ENCODE results near the gene CTNNA3.
"Not testable (repeated sequence)": the region's sequence is repeated elsewhere in the genome, so short reads cannot be mapped to it uniquely, and the experiment has no call there.

CTNNA3 gene

DNA sequence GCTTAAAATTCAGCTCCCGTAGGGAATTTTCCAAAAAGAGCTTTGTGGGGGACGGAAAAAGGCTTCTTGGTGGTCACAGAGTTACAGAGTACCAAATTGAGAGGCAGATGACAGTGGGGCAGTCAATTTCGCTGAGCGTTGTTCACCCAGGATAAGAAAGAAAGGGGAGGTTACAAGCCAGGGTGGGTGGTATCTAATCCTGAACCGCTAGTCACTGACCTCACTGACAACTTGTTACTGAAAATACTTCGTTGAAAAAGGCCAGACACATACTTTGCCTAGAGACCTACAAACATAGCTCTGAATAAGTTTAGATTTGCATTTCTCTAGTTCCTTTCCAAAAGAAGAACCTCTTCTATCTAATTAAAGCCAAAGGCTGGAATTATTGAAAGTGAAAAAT is at the start of gene CTNNA3:
Gene CTNNA3 (minus strand): TSS at position 167 of the 400 bp plus-strand sequence.
- DNase-seq: no peak

DNA sequence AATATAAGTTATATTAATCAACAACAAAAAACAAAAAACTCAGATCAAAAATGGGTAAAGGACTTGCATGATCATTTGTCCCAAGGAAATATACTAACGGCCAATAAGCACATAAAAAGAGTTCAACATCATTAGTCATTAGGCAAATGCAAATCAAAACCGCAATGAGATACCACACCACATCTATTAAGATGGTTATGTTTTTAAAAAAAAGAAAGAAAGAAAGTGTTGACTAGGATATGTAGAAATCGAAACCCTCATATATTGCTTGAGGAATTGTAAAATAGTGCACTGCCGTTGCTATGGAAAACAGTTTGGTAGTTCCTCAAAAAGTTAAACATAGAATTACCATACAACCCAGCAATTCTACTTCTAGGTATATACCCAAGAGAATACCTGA is 39.4 kb upstream of the CTNNA3 start:
- DNase-seq: no peak

DNA sequence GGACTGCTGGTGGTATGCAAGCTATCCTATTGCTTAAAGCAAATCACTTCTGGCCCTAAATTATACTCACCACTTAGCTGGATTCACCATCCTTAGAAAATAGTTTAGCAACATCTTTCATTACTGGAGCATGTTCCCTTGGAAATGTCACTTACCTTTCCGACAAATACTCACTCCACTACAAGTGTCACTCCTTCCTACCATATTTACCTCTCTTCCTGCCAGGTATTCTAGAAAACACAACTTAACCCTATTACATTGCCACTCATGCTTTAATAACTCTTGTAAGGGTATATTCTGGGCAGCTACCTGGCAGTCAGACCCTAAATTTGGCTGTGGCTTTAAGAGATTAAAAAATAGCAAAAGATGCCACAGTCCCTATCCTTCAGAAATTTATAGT is 37.5 kb upstream of the CTNNA3 start:
- DNase-seq: no peak

DNA sequence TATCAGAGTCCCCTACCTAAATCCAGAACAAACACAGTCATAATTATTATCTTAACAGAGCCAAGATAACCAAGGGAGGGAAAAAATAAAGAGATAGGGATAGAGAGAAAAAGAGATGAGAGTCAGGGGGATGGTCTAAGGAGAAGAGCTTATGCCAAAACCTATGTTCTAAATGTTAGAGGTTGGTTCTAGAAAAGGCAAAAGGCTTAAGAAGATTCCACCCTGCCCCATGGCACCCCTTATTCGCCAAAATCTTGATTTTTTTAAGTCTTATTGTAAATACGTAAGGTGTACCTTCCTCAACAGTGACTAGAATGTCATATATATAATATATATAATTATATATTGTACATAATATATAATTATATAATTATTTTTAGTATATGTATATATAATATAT is 29.6 kb upstream of the CTNNA3 start:
- no peak for DNase-seq

DNA sequence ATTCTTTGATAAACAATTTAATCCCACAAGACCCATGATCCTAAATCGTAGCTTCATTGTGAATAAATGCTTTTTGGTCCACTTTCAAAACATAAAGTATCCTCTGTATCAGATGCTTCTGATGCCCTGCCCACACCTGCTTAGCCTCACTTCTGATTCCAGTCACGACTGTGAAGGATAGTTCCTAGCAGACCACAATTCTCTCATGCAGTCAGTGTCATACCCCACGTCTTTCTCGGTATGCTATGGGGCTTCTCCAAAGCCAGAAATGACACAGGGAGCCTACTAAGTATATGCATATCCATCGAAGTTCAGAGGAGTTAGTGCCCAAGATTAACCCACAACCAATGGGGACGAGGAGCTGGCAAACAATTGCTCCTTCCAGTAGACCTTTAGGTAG is 27.6 kb upstream of the CTNNA3 start:
- DNase-seq: no peak

DNA sequence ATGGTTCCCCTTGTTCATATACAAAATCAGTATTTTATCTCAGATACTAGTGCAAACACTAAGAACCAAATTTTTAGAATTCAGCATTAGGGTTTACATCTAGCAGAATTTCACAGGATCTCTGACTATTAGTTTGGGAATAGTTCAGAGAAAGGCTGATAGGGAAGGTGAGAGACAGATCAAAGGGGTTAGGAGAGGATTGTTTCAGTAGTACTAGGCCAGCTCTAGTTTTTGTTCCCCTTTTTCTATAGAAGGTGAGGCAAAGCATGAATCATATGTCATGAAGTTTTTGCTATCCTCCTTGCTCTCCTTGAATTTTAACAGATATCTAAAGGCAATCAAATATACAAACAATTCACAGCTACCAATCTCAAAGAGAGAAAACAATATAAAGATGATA is 26.1 kb upstream of the CTNNA3 start:
- DNase-seq: no peak

DNA sequence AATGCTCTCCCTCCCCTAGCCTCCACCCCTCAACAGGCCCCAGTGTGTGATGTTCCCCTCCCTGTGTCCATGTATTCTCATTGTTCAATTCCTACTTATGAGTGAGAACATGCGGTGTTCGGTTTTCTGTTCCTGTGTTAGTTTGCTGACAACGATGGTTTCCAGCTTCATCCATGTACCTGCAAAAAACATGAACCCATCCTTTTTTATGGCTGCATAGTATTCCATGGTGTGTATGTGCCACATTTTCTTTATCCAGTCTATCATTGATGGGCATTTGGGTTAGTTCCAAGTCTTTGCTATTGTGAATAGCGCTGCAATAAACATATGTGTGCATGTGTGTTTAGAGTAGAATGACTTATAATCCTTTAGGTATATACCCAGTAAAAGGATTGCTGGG is 20.5 kb upstream of the CTNNA3 start:
- DNase-seq: not testable (repeated sequence)

DNA sequence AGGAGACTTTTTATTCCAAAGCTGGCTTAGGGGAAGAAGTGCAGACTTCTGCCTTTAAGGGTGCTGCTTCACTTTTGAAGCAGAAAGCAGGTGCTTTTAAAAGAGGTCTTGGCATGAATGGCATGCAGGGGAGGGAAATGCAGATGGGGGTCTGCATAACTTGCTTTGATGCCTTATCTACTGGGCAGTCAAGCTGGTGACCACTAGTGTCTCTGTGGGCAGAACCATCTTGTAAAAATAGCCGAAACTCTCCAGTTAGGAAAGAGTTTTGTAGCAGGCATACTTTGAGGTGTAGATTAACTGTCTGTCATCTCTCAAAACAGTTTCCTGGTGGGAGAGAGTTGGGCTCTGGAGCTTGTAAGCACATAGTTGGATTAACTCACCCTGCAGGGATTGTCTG is 9.9 kb upstream of the CTNNA3 start:
- no peak for DNase-seq

DNA sequence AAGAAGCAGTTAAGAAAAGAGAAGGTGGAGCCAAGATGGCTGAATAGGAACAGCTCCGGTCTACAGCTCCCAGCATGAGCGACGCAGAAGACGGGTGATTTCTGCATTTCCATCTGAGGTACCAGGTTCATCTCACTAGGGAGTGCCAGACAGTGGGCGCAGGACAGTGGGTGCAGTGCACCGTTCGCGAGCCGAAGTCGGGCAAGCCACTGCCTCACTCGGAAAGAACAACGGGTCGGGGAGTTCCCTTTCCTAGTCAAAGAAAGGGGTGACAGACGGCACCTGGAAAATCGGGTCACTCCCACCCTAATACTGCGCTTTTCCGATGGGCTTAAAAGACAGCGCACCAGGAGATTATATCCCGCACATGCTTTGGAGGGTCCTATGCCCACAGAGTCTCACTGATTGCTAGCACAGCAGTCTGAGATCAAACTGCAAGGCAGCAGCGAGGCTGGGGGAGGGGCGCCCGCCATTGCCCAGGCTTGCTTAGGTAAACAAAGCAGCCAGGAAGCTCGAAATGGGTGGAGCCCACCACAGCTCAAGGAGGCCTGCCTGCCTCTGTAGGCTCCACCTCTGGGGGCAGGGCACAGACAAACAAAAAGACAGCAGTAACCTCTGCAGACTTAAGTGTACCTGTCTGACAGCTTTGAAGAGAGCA is 3.7 kb upstream of the CTNNA3 start:
- not testable (repeated sequence) for DNase-seq

DNA sequence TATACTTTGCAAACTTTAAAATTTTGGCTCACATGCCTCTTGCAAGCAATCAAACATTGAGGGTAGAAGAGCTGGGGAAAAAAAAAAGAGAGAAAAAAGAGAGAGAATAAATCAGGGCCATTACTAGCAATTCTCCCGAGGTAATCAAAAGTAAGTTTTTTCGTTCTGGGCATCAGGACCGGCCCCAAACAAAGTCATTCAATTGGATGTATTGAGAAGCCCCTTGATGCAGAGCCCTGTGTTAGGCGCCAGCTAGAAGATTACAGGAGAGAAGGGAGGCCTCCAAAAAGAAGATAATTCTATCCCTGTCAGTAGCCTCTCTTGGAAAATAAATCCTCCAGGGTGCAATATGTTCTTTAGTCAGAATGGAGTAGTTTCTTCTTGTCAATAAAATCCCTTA is 2.2 kb upstream of the CTNNA3 start:
- DNase-seq: no peak

DNA sequence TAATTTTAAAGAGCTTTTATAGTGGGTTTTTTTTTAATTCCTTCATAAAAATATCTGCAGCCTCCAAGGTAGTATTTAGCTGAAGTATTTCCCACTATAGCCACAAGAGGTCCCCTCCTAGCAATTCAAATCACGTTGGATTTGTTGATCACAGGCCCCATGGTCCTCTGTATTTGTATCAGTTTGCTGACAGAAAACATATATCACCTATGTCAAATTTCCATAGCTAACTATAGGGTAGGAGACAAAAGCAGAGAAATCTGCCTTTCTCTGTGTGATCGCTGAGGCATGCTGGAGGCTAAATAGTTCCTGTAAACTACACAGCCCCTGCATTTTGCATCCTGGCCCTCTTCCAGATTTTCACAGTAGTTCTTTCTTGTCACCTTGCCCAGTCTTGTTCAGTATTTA is 1.7 kb upstream of the CTNNA3 start:
- DNase-seq: no peak

DNA sequence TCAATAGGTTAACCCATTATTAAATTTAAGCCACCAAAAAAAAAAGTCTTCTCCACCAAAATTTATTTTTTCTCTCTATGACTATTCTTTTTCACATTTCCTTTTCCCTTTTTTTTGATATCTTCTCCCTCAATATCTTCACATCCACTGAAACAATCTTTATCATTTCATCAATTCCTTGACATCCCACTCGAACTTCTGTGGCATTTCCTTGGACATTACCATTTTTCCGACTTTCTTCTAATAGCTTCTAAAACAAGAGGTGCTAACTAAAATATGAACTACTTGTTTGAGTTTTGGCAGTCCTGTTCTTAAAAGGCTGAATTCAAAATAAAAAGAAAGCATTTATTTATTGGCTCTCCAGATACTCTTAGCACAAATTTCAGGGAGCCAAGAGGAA is 684 bp upstream of the CTNNA3 start:
- DNase-seq: no peak

DNA sequence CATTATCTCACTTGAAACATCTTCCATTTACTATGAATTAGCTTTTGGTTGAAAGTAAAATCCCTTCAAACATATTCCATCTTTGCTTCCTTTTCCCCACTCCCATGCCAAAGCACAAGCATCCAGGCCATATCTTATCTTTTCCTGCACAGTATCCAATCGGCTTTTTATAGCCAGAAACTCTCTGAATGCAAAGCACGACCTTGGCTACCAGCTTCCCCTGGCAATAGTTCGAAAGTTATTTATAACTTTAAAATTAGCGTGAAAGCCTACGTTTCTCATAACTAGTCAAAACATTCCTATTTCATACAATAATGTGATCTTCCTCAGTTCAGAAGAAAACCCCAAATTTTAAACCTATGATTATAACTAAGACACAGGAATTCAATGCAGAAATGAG is 440 bp downstream of the CTNNA3 start:
- no peak for DNase-seq

DNA sequence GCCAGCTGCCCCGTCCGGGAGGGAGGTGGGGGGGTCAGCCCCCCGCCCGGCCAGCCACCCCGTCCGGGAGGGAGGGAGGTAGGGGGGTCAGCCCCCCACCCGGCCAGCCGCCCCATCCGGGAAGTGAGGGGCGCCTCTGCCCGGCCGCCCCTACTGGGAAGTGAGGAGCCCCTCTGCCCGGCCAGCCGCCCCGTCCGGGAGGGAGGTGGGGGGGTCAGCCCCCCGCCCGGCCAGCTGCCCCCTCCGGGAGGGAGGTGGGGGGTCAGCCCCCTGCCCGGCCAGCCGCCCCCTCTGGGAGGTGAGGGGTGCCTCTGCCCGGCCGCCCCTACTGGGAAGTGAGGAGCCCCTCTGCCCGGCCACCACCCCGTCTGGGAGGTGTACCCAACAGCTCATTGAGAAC is 4.1 kb downstream of the CTNNA3 start:
- DNase-seq: not testable (repeated sequence)

DNA sequence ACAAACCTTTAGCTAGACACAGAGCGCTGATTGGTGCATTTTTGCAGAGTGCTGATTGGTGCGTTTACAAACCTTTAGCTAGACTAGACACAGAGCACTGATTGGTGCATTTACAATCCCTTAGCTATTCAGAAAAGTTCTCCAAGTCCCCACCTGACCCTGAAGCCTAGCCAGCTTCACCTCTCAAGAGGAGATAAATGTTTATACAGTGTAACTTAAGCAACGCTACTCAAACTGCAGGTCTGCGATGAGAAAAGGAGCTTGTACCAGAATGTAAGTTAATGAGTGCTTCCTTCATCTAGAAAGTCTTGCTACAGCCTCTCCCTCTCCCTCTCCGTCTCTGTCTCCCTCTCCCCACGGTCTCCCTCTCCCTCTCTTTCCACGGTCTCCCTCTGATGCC is 5.5 kb downstream of the CTNNA3 start:
- not testable (repeated sequence) for DNase-seq

DNA sequence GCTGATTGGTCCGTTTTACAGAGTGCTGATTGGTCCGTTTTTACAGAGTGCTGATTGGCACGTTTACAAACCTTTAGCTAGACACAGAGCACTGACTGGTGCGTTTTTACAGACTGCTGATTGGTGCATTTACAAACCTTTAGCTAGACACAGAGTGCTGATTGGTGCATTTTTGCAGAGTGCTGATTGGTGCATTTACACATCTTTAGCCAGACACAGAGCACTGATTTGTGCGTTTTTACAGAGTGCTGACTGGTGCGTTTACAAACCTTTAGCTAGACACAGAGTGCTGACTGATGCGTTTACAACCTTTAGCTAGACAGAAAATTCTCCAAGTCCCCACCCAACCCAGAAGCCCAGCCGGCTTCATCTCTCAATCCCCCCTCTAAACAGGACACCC is 11.9 kb downstream of the CTNNA3 start:
- not testable (repeated sequence) for DNase-seq

DNA sequence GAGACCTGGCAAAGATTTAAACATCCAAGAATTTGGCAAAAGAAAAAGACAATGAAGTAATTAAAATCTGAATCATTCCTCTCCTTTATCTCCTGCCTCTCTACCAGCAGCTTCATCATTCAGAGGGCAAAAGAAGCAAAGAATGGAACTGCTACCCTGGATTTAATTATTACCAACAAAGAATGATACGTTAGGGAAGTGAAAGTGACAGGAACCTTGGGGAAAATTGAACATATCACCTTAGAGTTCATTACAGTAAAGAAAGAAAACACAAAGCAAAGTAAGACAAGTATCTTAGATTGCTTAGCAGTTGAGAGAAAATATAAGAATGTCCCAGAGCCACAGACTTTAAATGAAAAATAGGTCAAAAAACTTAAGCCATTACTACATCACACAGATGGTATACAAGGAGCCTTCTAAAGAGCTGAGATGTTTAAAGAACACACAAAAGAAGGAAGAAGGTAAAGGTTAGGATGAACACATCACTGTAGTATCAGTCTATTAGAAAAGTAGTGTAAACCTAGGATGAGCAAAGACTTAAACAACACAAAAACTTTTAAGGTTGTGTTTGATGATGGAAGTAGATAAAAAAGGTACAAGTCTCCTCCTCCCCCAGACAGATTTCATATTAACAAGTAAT is 17.5 kb downstream of the CTNNA3 start:
- no peak for DNase-seq

DNA sequence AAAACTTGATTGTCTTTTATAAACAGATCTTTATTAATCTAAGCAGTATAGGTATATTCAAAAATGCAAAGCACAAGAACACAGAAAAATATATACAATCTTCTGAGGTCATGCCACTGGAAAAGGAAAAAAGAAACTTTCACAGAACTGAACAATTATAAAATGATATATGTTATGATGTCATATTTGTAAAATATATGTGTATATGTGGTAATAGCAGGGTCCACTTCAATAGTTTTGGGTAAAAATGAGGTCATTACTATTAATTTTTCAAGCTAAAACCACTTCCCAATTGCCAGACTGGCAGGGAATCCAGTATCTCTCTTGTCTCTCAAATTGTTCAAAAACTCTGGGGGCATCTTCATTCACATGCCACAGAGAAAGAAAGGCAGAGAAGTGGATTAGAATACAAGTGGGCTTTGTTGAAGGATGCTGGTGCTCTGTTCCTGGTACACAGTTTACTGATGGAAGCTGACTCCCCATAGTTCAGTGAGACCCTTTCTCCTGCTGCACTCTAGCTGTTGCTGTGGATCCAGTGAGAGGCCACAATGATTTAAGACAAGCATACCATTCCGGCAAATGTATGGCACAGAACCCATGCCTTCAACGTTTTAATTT is 19.7 kb downstream of the CTNNA3 start:
- no peak for DNase-seq

DNA sequence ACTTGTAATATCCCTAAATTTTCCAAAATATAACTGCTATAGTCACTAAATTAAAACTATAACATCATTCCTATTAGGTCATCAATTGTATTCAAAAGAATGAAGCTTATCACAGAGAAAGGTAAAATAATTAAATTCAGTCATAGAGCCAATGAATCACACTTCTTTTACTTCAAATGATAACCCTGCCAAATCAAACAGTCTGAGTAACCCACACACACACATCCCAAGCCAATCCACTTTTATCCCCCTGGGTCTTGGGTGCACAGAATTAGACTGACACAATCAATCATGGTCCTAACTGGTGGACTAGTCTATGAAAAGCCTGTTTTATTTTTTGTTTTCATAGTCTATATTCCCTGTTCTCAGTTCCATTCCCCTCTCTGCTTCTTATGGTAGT is 25.6 kb downstream of the CTNNA3 start:
- DNase-seq: no peak

DNA sequence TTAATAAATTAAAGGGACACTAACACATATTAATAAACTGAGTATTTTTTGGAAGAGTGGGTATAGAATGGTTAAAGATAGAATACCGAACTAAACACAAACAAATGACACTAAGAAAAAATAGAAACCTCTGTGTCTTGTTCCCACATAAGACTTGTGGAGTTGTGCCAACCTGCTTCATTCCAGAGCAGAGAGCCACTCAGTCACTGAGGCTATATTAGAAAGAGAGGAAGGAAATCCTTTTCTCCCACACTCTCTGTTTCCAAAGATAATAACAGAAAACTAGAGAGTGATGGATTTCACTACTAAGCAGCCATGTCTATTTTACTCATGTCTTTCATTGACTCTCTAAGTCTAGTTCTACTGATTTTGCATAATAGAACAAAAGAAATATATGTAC is 26.0 kb downstream of the CTNNA3 start:
- no peak for DNase-seq

DNA sequence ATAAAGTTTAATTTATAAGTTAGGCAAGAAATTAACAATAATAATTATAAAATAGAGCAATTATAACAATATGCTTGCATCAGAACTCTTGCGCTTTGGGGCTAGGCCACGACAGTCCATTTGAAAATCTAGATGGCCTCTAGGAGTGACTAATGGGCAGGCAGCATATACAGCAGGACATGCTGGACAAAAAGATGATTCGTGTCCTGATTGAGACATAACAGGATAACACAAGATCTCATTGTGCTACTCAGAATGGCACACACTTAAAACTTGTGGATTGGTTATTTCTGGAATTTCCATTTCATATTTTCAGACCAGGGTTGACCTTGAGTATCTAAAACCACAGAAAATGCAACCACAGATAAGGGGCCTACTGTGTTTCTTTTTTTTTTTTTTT is 27.5 kb downstream of the CTNNA3 start:
- no peak for DNase-seq

DNA sequence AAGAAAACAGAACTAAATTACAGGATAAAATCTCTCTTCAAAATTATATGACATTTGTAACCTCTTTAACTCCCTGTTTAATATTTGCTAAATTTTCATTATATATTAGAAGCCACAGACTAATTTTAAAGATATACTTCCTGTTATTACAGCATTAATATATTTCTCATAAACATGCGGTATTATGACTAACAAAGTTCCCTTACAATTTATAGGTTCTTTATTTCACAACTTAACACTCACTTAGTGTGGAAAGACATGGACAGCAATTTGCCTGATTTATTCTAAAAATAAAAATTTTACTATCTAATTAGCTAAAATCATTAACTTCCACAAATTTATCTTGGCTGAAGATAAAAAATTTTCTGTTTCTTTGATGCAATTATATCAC is 29.0 kb downstream of the CTNNA3 start:
- no peak for DNase-seq

DNA sequence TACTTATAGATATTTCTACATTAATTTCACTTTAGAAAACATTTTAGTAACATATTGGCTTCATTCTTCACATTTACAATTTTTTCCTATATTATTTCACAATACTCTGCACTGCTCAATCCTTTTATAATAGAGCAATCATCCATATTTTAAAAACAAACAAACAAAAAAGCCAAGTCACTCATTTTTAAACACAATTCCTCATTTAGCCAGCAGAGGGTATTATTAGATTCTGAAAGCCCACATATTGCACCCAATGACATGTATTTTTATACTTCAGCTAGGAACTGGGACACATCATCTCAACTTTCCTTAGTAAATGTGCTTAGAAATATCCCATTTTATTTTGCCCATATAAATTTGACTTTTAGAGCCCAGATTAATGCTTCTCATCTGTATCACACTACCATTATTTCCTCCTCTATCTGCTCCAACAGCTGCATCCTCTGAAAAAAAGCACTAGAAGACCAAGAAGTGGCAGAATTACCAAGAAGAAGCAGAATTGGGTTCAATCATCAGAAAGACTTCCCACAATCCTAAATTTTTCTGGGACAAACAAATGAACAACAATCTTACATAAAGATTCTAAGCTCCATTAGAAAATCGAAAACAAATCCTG is 29.5 kb downstream of the CTNNA3 start:
- DNase-seq: no peak

DNA sequence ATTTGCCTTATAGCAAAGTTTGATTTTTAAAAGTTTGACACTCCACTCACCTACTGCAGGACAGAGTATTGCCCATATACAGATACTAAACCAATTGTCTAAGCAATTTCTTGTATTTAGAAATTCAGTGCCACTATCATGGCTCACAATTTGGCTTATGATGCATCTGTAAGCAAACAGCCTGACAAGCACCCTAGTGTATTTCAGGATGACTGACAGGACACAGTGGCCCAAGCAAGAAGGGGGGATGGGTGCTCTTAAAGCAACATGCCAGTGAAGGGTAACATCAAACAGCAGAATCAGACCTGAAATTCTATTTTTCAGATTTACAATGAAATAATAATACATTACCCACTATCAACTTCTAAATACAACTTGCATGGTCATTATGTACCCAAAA is 30.5 kb downstream of the CTNNA3 start:
- DNase-seq: no peak

Measured in activated T-cell treated with anti-CD3 and anti-CD28 coated beads, Interleukin-2, amount 50 U/mL, for 1 hour (primary cell).